Stomach smooth muscle (tissue), 2 donors: Measurements from ENCODE around the gene MTMR6.

Experiments
- H3K27ac ChIP-seq: one replicate; pipeline ENCODE4 v1.7.0; 2013; ENCODE audit warnings: mild to moderate bottlenecking, low read length, inconsistent platforms
- H3K27me3 ChIP-seq, 2 donors: one replicate each; pipeline ENCODE4 v1.7.0; 2013; ENCODE audit warnings: low read length in 2 of 2; ENCODE audit not compliant: insufficient read depth in 2 of 2, control insufficient read depth in 1 of 2
- H3K36me3 ChIP-seq, 2 donors: one replicate each; pipeline ENCODE4 v1.7.0; 2013; ENCODE audit warnings: low read length in 2 of 2; ENCODE audit not compliant: control insufficient read depth in 2 of 2, insufficient read depth in 2 of 2
- H3K4me1 ChIP-seq: one replicate; pipeline ENCODE4 v1.7.0; 2013; ENCODE audit warnings: low read length; ENCODE audit not compliant: control insufficient read depth, insufficient read depth
- H3K4me3 ChIP-seq, 2 donors: one replicate each; pipeline ENCODE4 v1.7.0; 2013; ENCODE audit warnings: low read length in 2 of 2
- H3K9ac ChIP-seq, 2 donors: one replicate each; pipeline ENCODE4 v1.7.0; 2013; ENCODE audit warnings: low read length in 2 of 2, mild to moderate bottlenecking in 1 of 2
- H3K9me3 ChIP-seq, 2 donors: one replicate each; pipeline ENCODE4 v1.7.0; 2013; ENCODE audit warnings: low read length in 2 of 2; ENCODE audit not compliant: control insufficient read depth in 2 of 2
- donor health status: healthy.
- donor health status: Pancreatic carcinoma.

Gene MTMR6

DNA sequence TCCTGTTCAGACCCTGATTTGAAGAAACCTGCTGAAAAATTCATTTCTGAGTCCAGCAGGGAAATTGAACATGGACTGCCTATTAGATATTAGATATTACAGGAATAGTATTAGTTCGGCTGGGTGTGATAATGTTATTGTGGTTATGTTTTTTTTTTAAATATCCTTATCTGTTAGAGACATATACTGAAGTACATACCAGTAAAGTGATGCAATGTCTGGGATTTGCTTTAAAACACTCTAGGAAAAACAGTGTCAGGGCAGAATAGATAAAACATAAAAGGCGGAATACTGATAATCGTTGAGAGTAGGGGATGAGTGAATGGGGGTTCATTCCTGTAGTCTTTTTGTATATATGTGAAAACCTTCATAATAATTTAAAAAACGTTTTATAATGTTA is 86.5 kb downstream of the MTMR6 start:
- Histone ChIP-seq H3K4me3 (no peak overlapping the region), H3K9me3 (peaks cover 0 to 7% of the 10 kb centered on the region in 2 donors), H3K27me3 (peaks cover 5 to 9% of the 10 kb centered on the region in 2 donors), H3K4me1 (no peaks in the 10 kb centered on the region), H3K36me3 (no peaks in the 10 kb centered on the region), H3K9ac (no peak overlapping the region), H3K27ac (no peak overlapping the region)

DNA sequence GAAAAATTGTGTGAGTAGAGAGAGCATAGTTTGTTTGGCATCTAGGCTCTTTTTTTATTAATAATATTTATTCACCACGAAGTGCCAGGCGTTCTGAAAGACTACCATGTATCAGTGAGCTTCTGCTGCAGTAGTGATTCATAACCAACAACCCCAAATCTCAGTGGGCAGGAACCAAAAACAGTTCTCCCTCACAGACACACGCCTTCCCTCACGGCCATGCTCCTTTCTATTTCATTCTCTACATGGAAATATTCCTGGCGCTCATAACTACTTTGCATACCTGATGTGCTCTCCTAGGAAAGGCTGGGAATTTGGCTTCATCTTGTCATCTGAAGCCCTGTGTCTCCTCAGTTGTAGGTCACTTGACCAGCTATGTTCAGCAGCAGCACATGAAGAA is 88.6 kb downstream of the MTMR6 start:
- Histone ChIP-seq H3K4me1 (no peaks in the 10 kb centered on the region), H3K9ac (no peak overlapping the region), H3K9me3 (peaks cover 0 to 7% of the 10 kb centered on the region in 2 donors), H3K27ac (no peak overlapping the region), H3K4me3 (no peak overlapping the region), H3K36me3 (no peaks in the 10 kb centered on the region), H3K27me3 (peaks cover 5 to 9% of the 10 kb centered on the region in 2 donors)

DNA sequence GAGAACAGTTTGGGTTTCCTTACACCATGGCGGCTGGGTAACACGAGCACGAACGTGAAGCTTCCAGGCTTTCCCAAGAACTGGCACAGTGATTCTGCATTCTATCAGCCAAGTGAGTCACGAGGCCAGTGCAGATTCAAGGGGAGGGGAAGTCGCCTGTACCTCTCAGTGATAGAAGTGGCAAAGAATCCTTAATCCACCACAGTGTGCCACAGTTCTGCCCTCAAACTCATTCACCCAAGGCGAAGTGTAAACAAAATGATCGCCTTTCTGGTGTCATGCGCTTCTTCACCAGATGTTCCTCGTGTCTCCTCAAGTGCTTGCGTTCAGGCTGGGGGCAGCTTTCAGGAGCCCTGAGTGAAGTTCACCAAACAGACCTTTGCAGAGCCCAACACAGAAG is 90.3 kb downstream of the MTMR6 start:
- Histone ChIP-seq H3K4me1 (no peaks in the 10 kb centered on the region), H3K36me3 (no peaks in the 10 kb centered on the region), H3K9me3 (peaks cover 0 to 7% of the 10 kb centered on the region in 2 donors), H3K4me3 (no peak overlapping the region), H3K9ac (no peak overlapping the region), H3K27me3 (peaks cover 2 to 4% of the 10 kb centered on the region in 2 donors), H3K27ac (no peak overlapping the region)
